ENCODE measurements around the gene RHOT1.
"Not testable (repeated sequence)": the region's sequence is repeated elsewhere in the genome, so short reads cannot be mapped to it uniquely, and the experiment has no call there.

The RHOT1 gene

GRCh38 chr17:32112416-32112815 is 29.9 kb upstream of the RHOT1 start:
- Histone ChIP-seq H3K14ac (ENCODE audit: low read length in 2 of 2) (no peak overlapping the region), H2AFZ (ENCODE audit: low read depth, low read length) (no peak overlapping the region), H3K27me3 (ENCODE audit: control insufficient read depth in 1 of 2, insufficient read depth in 1 of 2, low read length in 2 of 2) (peaks cover 0 to 30% of the 10 kb centered on the region in 2 experiments), H2BK15ac (ENCODE audit: low read depth, poor library complexity, severe bottlenecking) (no peak overlapping the region), H2BK120ac (ENCODE audit: low read depth, low read length) (no peak overlapping the region), H3K9ac (ENCODE audit: low read length) (no peak overlapping the region), H3K23ac (ENCODE audit: low read length in 2 of 2) (no peak overlapping the region), H3K27ac (ENCODE audit: low read length, poor library complexity, severe bottlenecking) (no peak overlapping the region), H3K4me1 (ENCODE audit: control insufficient read depth, insufficient read depth, low read depth, low read length) (peaks cover 8% of the 10 kb centered on the region), H3K4ac (ENCODE audit: low read depth in 1 of 2, low read length in 2 of 2) (no peak overlapping the region), H3K4me2 (ENCODE audit: low read length, poor library complexity, severe bottlenecking) (no peak overlapping the region), H3K9me3 (ENCODE audit: control insufficient read depth, low read length) (no peaks in the 10 kb centered on the region), H3K36me3 (ENCODE audit: control insufficient read depth in 1 of 2, insufficient read depth in 2 of 2, low read depth in 1 of 2, low read length in 2 of 2) (no peaks in the 10 kb centered on the region), H4K91ac (ENCODE audit: low read length) (no peak overlapping the region), H2BK5ac (ENCODE audit: low read depth, low read length, poor library complexity, severe bottlenecking) (no peak overlapping the region), H2AK5ac (ENCODE audit: low read length, severe bottlenecking) (no peak overlapping the region), H3K18ac (ENCODE audit: low read depth in 1 of 2, low read length in 2 of 2) (no peak overlapping the region), H2BK12ac (ENCODE audit: low read length in 2 of 2) (no peak overlapping the region), H4K8ac (ENCODE audit: low read length) (no peak overlapping the region), H3K4me3 (ENCODE audit: insufficient read depth in 1 of 2, low read depth in 1 of 2, low read length in 2 of 2) (no peak overlapping the region), H3K79me1 (replicated peaks; ENCODE audit: low read length, poor library complexity, severe bottlenecking) (no peaks in the 10 kb centered on the region)
- WGBS = 97% methylated on average over 12 of the region's 20 CpGs
- DNase-seq = no peak

- 63% methylated on average over 1 of the region's 4 CpGs for WGBS
- no peak overlapping the region for H3K4me3 ChIP-seq (ENCODE audit: insufficient read depth in 1 of 2, low read depth in 1 of 2, low read length in 2 of 2)
Measured at GRCh38 chr17:32114536-32114935, 27.8 kb upstream of the RHOT1 start.

GRCh38 chr17:32115546-32115945 is 26.8 kb upstream of the RHOT1 start:
- peaks cover 14 to 51% of the 10 kb centered on the region in 2 experiments for H3K27me3 ChIP-seq (ENCODE audit: control insufficient read depth in 1 of 2, insufficient read depth in 1 of 2, low read length in 2 of 2)
- H2BK12ac ChIP-seq (ENCODE audit: low read length in 2 of 2); H3K9me3 ChIP-seq (ENCODE audit: control insufficient read depth, low read length); H3K18ac ChIP-seq (ENCODE audit: low read depth in 1 of 2, low read length in 2 of 2); H3K4me2 ChIP-seq (ENCODE audit: low read length, poor library complexity, severe bottlenecking); H3K27ac ChIP-seq (ENCODE audit: low read length, poor library complexity, severe bottlenecking); H3K23ac ChIP-seq (ENCODE audit: low read length in 2 of 2); H4K8ac ChIP-seq (ENCODE audit: low read length); H4K91ac ChIP-seq (ENCODE audit: low read length); H3K4ac ChIP-seq (ENCODE audit: low read depth in 1 of 2, low read length in 2 of 2); H3K79me1 ChIP-seq (replicated peaks; ENCODE audit: low read length, poor library complexity, severe bottlenecking); H2BK5ac ChIP-seq (ENCODE audit: low read depth, low read length, poor library complexity, severe bottlenecking); H3K9ac ChIP-seq (ENCODE audit: low read length); H2AK5ac ChIP-seq (ENCODE audit: low read length, severe bottlenecking); H3K4me1 ChIP-seq (ENCODE audit: control insufficient read depth, insufficient read depth, low read depth, low read length); H3K36me3 ChIP-seq (ENCODE audit: control insufficient read depth in 1 of 2, insufficient read depth in 2 of 2, low read depth in 1 of 2, low read length in 2 of 2); H2BK15ac ChIP-seq (ENCODE audit: low read depth, poor library complexity, severe bottlenecking); H2AFZ ChIP-seq (ENCODE audit: low read depth, low read length); H2BK120ac ChIP-seq (ENCODE audit: low read depth, low read length); H3K14ac ChIP-seq (ENCODE audit: low read length in 2 of 2); DNase-seq; H3K4me3 ChIP-seq (ENCODE audit: insufficient read depth in 1 of 2, low read depth in 1 of 2, low read length in 2 of 2): not testable (repeated sequence)
- WGBS = 96% methylated on average over 8 of the region's 8 CpGs

More at GRCh38 chr17:32114536-32114935, 27.8 kb upstream of the RHOT1 start:
- Histone ChIP-seq H3K79me1 (replicated peaks; ENCODE audit: low read length, poor library complexity, severe bottlenecking) (no peaks in the 10 kb centered on the region), H3K36me3 (ENCODE audit: control insufficient read depth in 1 of 2, insufficient read depth in 2 of 2, low read depth in 1 of 2, low read length in 2 of 2) (no peaks in the 10 kb centered on the region), H4K91ac (ENCODE audit: low read length) (no peak overlapping the region), H2AFZ (ENCODE audit: low read depth, low read length) (no peak overlapping the region), H3K27ac (ENCODE audit: low read length, poor library complexity, severe bottlenecking) (no peak overlapping the region), H2BK120ac (ENCODE audit: low read depth, low read length) (no peak overlapping the region), H3K4ac (ENCODE audit: low read depth in 1 of 2, low read length in 2 of 2) (no peak overlapping the region), H2BK15ac (ENCODE audit: low read depth, poor library complexity, severe bottlenecking) (no peak overlapping the region), H3K18ac (ENCODE audit: low read depth in 1 of 2, low read length in 2 of 2) (no peak overlapping the region), H3K9me3 (ENCODE audit: control insufficient read depth, low read length) (no peaks in the 10 kb centered on the region), H3K4me2 (ENCODE audit: low read length, poor library complexity, severe bottlenecking) (no peak overlapping the region), H3K14ac (ENCODE audit: low read length in 2 of 2) (no peak overlapping the region), H2AK5ac (ENCODE audit: low read length, severe bottlenecking) (no peak overlapping the region), H4K8ac (ENCODE audit: low read length) (no peak overlapping the region), H3K23ac (ENCODE audit: low read length in 2 of 2) (no peak overlapping the region), H2BK12ac (ENCODE audit: low read length in 2 of 2) (no peak overlapping the region), H3K4me1 (ENCODE audit: control insufficient read depth, insufficient read depth, low read depth, low read length) (peaks cover 8% of the 10 kb centered on the region), H3K27me3 (ENCODE audit: control insufficient read depth in 1 of 2, insufficient read depth in 1 of 2, low read length in 2 of 2) (peaks cover 7 to 45% of the 10 kb centered on the region in 2 experiments), H3K9ac (ENCODE audit: low read length) (no peak overlapping the region), H2BK5ac (ENCODE audit: low read depth, low read length, poor library complexity, severe bottlenecking) (no peak overlapping the region)
- no peak for DNase-seq

GRCh38 chr17:32116937-32117336 is 25.4 kb upstream of the RHOT1 start:
- H3K18ac ChIP-seq (ENCODE audit: low read depth in 1 of 2, low read length in 2 of 2) = no peak overlapping the region
- no peak overlapping the region for H2AK5ac ChIP-seq (ENCODE audit: low read length, severe bottlenecking)
- H3K9me3 ChIP-seq (ENCODE audit: control insufficient read depth, low read length) = no peaks in the 10 kb centered on the region
- no peak overlapping the region for H3K4me2 ChIP-seq (ENCODE audit: low read length, poor library complexity, severe bottlenecking)
- no peak overlapping the region for H3K23ac ChIP-seq (ENCODE audit: low read length in 2 of 2)
- no peaks in the 10 kb centered on the region for H3K4me1 ChIP-seq (ENCODE audit: control insufficient read depth, insufficient read depth, low read depth, low read length)
- H2BK12ac ChIP-seq (ENCODE audit: low read length in 2 of 2) = no peak overlapping the region
- no peak overlapping the region for H4K91ac ChIP-seq (ENCODE audit: low read length)
- H2AFZ ChIP-seq (ENCODE audit: low read depth, low read length) = no peak overlapping the region
- no peak overlapping the region for H4K8ac ChIP-seq (ENCODE audit: low read length)
- WGBS = 100% methylated on average over 2 of the region's 2 CpGs
- no peaks in the 10 kb centered on the region for H3K36me3 ChIP-seq (ENCODE audit: control insufficient read depth in 1 of 2, insufficient read depth in 2 of 2, low read depth in 1 of 2, low read length in 2 of 2)
- no peak for DNase-seq
- H3K4me3 ChIP-seq (ENCODE audit: insufficient read depth in 1 of 2, low read depth in 1 of 2, low read length in 2 of 2) = no peak overlapping the region
- H2BK5ac ChIP-seq (ENCODE audit: low read depth, low read length, poor library complexity, severe bottlenecking) = no peak overlapping the region
- no peak overlapping the region for H3K27ac ChIP-seq (ENCODE audit: low read length, poor library complexity, severe bottlenecking)
- no peaks in the 10 kb centered on the region for H3K79me1 ChIP-seq (replicated peaks; ENCODE audit: low read length, poor library complexity, severe bottlenecking)
- no peak overlapping the region for H2BK15ac ChIP-seq (ENCODE audit: low read depth, poor library complexity, severe bottlenecking)
- H2BK120ac ChIP-seq (ENCODE audit: low read depth, low read length) = no peak overlapping the region
- no peak overlapping the region for H3K14ac ChIP-seq (ENCODE audit: low read length in 2 of 2)
- H3K4ac ChIP-seq (ENCODE audit: low read depth in 1 of 2, low read length in 2 of 2) = no peak overlapping the region
- peaks cover 15 to 46% of the 10 kb centered on the region in 2 experiments for H3K27me3 ChIP-seq (ENCODE audit: control insufficient read depth in 1 of 2, insufficient read depth in 1 of 2, low read length in 2 of 2)
- H3K9ac ChIP-seq (ENCODE audit: low read length) = no peak overlapping the region

Data from mesenchymal stem cell (in vitro differentiated cells and primary cell).